Measurements from ENCODE around the gene CCDC50. TPM values are rescaled to one million over a fixed set of nuclear protein-coding genes. Genes with fewer than 3 reads are reported as not detected.

The CCDC50 gene
- total RNA-seq, 1 experiment from 2014 or later = 21.0 TPM

- Mint-ChIP-seq H3K36me3 (ENCODE audit: insufficient read depth in 1 of 3, low read depth in 3 of 3) (no peaks in the 10 kb centered on the region), H3K27ac (no peak overlapping the region), H3K27me3 (ENCODE audit: low read depth) (no peaks in the 10 kb centered on the region), H3K4me1 (no peaks in the 10 kb centered on the region; a peak in 1 of 4 replicates), H3K4me3 (no peak overlapping the region), H3K9me3 (peaks cover 0 to 6% of the 10 kb centered on the region in 2 experiments; a peak in 1 of 5 replicates)
- no peak overlapping the region for H3K9ac ChIP-seq (ENCODE audit: extremely low read depth, insufficient read length, low read length)
- no peak overlapping the region for H2BK12ac ChIP-seq (ENCODE audit: insufficient read length, low read depth, low read length)
- H3K79me2 ChIP-seq (ENCODE audit: insufficient read depth, low read length) = no peaks in the 10 kb centered on the region
- H3K4ac ChIP-seq (ENCODE audit: low read depth, low read length) = no peak overlapping the region
- H3K56ac ChIP-seq (ENCODE audit: insufficient read length, low read depth, low read length) = no peak overlapping the region
- no peaks in the 10 kb centered on the region for H3K4me1 ChIP-seq (ENCODE audit: insufficient read depth, low read length)
- H3K23me2 ChIP-seq (ENCODE audit: insufficient read length, low read depth, low read length, poor library complexity, severe bottlenecking) = no peaks in the 10 kb centered on the region
- H3K23ac ChIP-seq (ENCODE audit: insufficient read length, low read depth, low read length) = no peak overlapping the region
- no CpG with 5 or more reads among the region's 4 CpGs for WGBS (ENCODE audit: extremely low coverage, insufficient read length, low lambda C conversion rate)
- no peak overlapping the region for H3K18ac ChIP-seq (ENCODE audit: insufficient read length, low read depth, low read length)
- H3K4me2 ChIP-seq (ENCODE audit: insufficient read depth, insufficient read length, low read length) = no peak overlapping the region
- no peaks in the 10 kb centered on the region for H4K20me1 ChIP-seq (ENCODE audit: control insufficient read depth, insufficient read depth, insufficient read length)
- H2BK120ac ChIP-seq (ENCODE audit: low read depth, low read length, poor library complexity, severe bottlenecking) = no peak overlapping the region
- no peaks in the 10 kb centered on the region for H3K79me1 ChIP-seq (ENCODE audit: insufficient read depth, low read depth, low read length, poor library complexity, severe bottlenecking)
- no peak overlapping the region for H2AFZ ChIP-seq (ENCODE audit: low read length)
- no peak overlapping the region for H4K5ac ChIP-seq (ENCODE audit: insufficient read length, low read depth, low read length)
- H2BK20ac ChIP-seq (ENCODE audit: low read depth, low read length, poor library complexity, severe bottlenecking) = no peak overlapping the region
- H3K27ac ChIP-seq (ENCODE audit: insufficient read length, low read depth, low read length) = no peak overlapping the region
- no peaks in the 10 kb centered on the region for H3K27me3 ChIP-seq (ENCODE audit: insufficient read depth, low read length)
- H4K91ac ChIP-seq (ENCODE audit: insufficient read length, low read depth, low read length) = no peak overlapping the region
- H3T11ph ChIP-seq (ENCODE audit: low read length) = no peak overlapping the region
- H2BK5ac ChIP-seq (ENCODE audit: insufficient read length, low read length) = no peak overlapping the region
- H3K14ac ChIP-seq (ENCODE audit: insufficient read depth, low read length) = no peak overlapping the region
- H2BK15ac ChIP-seq (ENCODE audit: low read depth, low read length) = no peak overlapping the region
- H4K8ac ChIP-seq (replicated peaks; ENCODE audit: insufficient read length, low read depth, low read length) = no peak overlapping the region
- no peaks in the 10 kb centered on the region for H3K9me3 ChIP-seq (ENCODE audit: control insufficient read depth, low read depth, low read length)
- no peak overlapping the region for H2AK5ac ChIP-seq (ENCODE audit: insufficient read length, low read length)
- no peak for TF ChIP-seq CTCF (conservative IDR thresholded peaks at IDR 0.05)
- DNase-seq = no peak
These were observed 111.3 kb downstream of the CCDC50 start for GRCh38 chr3:191440532-191440931.

All from H9 (cell line).